GM06990 (cell line): ENCODE results near the gene NLRP6.

Experiments used
- DNase-seq: peaks from one replicate; pipeline ENCODE4 v3.0.0-alpha.2; 2011; ENCODE audit not compliant: insufficient read length; ENCODE audit errors: extremely low read depth
- H3K27me3 ChIP-seq: replicated peaks from 2 replicates; pipeline ENCODE4 v1.6.0; 2011; ENCODE audit warnings: low read length; ENCODE audit not compliant: control insufficient read depth, insufficient read depth
- H3K36me3 ChIP-seq: 2 replicates; pipeline ENCODE4 v1.5.1; 2011; ENCODE audit warnings: low read length; ENCODE audit not compliant: control insufficient read depth, insufficient read depth
- H3K4me3 ChIP-seq: replicated peaks from 2 replicates; pipeline ENCODE4 v1.5.1; 2011; ENCODE audit warnings: low read depth, mild to moderate bottlenecking, control low read depth, low read length
- CTCF ChIP-seq: IDR thresholded peaks from 2 replicates; pipeline ENCODE4 v1.5.1; 2011; ENCODE audit warnings: low read length, control low read depth, mild to moderate bottlenecking, inconsistent platforms; ENCODE audit not compliant: insufficient read depth, poor library complexity, severe bottlenecking

The NLRP6 gene

GRCh38 chr11:297051-297585 is 18.9 kb downstream of the NLRP6 start:
- Histone ChIP-seq H3K4me3 (no peak overlapping the region), H3K36me3 (peaks cover 1% of the 10 kb centered on the region), H3K27me3 (no peaks in the 10 kb centered on the region; the same call in 1 of the 2 replicates)
- no peak for TF ChIP-seq CTCF
- no peak for DNase-seq

- Histone ChIP-seq H3K4me3 (no peak overlapping the region), H3K36me3 (peaks cover 1% of the 10 kb centered on the region)
- peak; percentile 9 for DNase-seq
Observed at GRCh38 chr11:297586-298405, 19.6 kb downstream of the NLRP6 start.

GRCh38 chr11:298406-299065 is 20.3 kb downstream of the NLRP6 start:
- DNase-seq: no peak
- TF ChIP-seq CTCF: no peak
- no peak overlapping the region for H3K4me3 ChIP-seq
- no peaks in the 10 kb centered on the region; the same call in 1 of the 2 replicates for H3K27me3 ChIP-seq
- no peaks in the 10 kb centered on the region; the same call in none of the 2 replicates for H3K36me3 ChIP-seq

More at GRCh38 chr11:297586-298405, 19.6 kb downstream of the NLRP6 start:
- H3K27me3 ChIP-seq: no peaks in the 10 kb centered on the region; the same call in 1 of the 2 replicates
- peak; percentile 22 for TF ChIP-seq CTCF

GRCh38 chr11:299081-299891 is 21.1 kb downstream of the NLRP6 start, which contains the start of gene IFITM5:
IFITM5 (minus strand) TSS chr11:299526; CDS start chr11:299490, 36 bp downstream.
- TF ChIP-seq CTCF: no peak
- DNase-seq: no peak
- Histone ChIP-seq H3K36me3 (no peaks in the 10 kb centered on the region), H3K4me3 (no peak within 1 kb of the TSS), H3K27me3 (no peaks in the 10 kb centered on the region; the same call in 1 of the 2 replicates)

- peak; percentile 17 for TF ChIP-seq CTCF
- DNase-seq: no peak
- Histone ChIP-seq H3K4me3 (no peak overlapping the region), H3K27me3 (no peaks in the 10 kb centered on the region; the same call in 1 of the 2 replicates), H3K36me3 (no peaks in the 10 kb centered on the region)
Observed at GRCh38 chr11:299951-300735, 21.9 kb downstream of the NLRP6 start.
